Panc1 (cell line): Measurements from ENCODE around the gene AP5S1. TPM values are rescaled to one million over a fixed set of nuclear protein-coding genes. Genes with fewer than 3 reads are reported as not detected.

Source experiments
- ATAC-seq: fragments of 200-7000 bp; cut with Tn5 transposase; 2 replicates; pipeline ENCODE4 v1.9.1; 2020; ENCODE audit warnings: mild to moderate bottlenecking, moderate library complexity
- BruUV-seq: library from RNA; stranded (reverse); fragments of 400-500 nt; replicated peaks from 2 replicates; lab custom pipeline; 2021; lab: Mats Ljungman, UMichigan
- CTCF ChIA-PET: fragments of 300-600 bp; sonication (Branson Sonifier 250); formaldehyde crosslinking; loops from one replicate; lab custom pipeline; 2022; ENCODE audit warnings: antibody characterized with exemption; lab: Charles Lee
- POLR2A ChIA-PET: fragments of 300-600 bp; sonication (Branson Sonifier 250); formaldehyde crosslinking; loops from one replicate; lab custom pipeline; 2022; ENCODE audit warnings: antibody characterized with exemption; lab: Charles Lee
- DNase-seq: peaks from one replicate; pipeline ENCODE4 v3.0.0-alpha.2; 2010; ENCODE audit warnings: low read depth, low spot score
- H3K27ac ChIP-seq: 2 replicates; pipeline ENCODE4 v1.5.1; 2011; ENCODE audit warnings: mild to moderate bottlenecking, low read length, inconsistent platforms
- H3K27me3 ChIP-seq: fragments of 200-500 bp; sonication (Bioruptor generic); 2 replicates; pipeline ENCODE4 v1.6.0; 2014; ENCODE audit warnings: low read length, inconsistent platforms; ENCODE audit not compliant: control insufficient read depth, insufficient read depth
- H3K36me3 ChIP-seq: fragments of 200-500 bp; sonication (Bioruptor generic); 2 replicates; pipeline ENCODE4 v1.5.1; 2014; ENCODE audit warnings: inconsistent platforms, mild to moderate bottlenecking, low read length, moderate library complexity; ENCODE audit not compliant: control insufficient read depth, insufficient read depth
- H3K4me1 ChIP-seq: 2 replicates; pipeline ENCODE4 v1.5.1; 2011; ENCODE audit warnings: inconsistent platforms, mild to moderate bottlenecking, low read length, moderate library complexity; ENCODE audit not compliant: control insufficient read depth, insufficient read depth
- H3K4me3 ChIP-seq, 2 experiments: 2 replicates each; pipeline ENCODE4 v1.5.1; 2011 to 2012; ENCODE audit warnings: low read depth in 2 of 2, low read length in 2 of 2, mild to moderate bottlenecking in 2 of 2, inconsistent platforms in 1 of 2, moderate library complexity in 1 of 2
- H3K9me3 ChIP-seq: fragments of 200-500 bp; sonication (Bioruptor generic); 2 replicates; pipeline ENCODE4 v1.5.1; 2014; ENCODE audit warnings: low read depth, mild to moderate bottlenecking, inconsistent platforms, low read length, moderate library complexity; ENCODE audit not compliant: control insufficient read depth, insufficient read depth
- CTCF ChIP-seq: fragments of 450-650 bp; IDR thresholded peaks from 2 replicates; pipeline ENCODE4 v1.5.1; 2017; ENCODE audit warnings: mild to moderate bottlenecking
- POLR2AphosphoS5 ChIP-seq: IDR thresholded peaks from 2 replicates; pipeline ENCODE4 v1.6.1; 2012; ENCODE audit warnings: mild to moderate bottlenecking, low read depth, low read length, moderate library complexity
- SIN3A ChIP-seq: IDR thresholded peaks from 2 replicates; pipeline ENCODE4 v1.6.1; 2012; ENCODE audit warnings: low read depth, mild to moderate bottlenecking, low read length, moderate library complexity, borderline replicate concordance; ENCODE audit not compliant: insufficient read depth
- in situ Hi-C: cut with HindIII; loops from 2 replicates; pipeline ENCODE4 v1.10.0; 2016; ENCODE audit warnings: low sequenced_read_pairs, low pct_unique_long_range_greater_than_20kb
- intact Hi-C: fragments of 100-400 bp; cut with micrococcal nuclease; formaldehyde crosslinking; loops from one replicate; pipeline ENCODE4 v1.10.0; 2022; ENCODE audit not compliant: unreplicated experiment
- total RNA-seq: library from RNA; stranded (reverse); gene quantifications from one replicate; pipeline ENCODE4 v1.2.1, GENCODE V29; 2021; ENCODE audit not compliant: unreplicated experiment
- TF ChIP-seq, protein P1 (sequence below), 2 experiments: IDR thresholded peaks; 2 replicates each; pipeline ENCODE4 v1.6.1; 2011 to 2012; ENCODE audit warnings: low read depth in 2 of 2, control low read depth in 1 of 2, low read length in 1 of 2, mild to moderate bottlenecking in 1 of 2, moderate library complexity in 1 of 2; ENCODE audit not compliant: insufficient read depth in 1 of 2

AP5S1 gene
- total RNA-seq, 1 experiment from 2014 or later, result 23.1 TPM

DNA sequence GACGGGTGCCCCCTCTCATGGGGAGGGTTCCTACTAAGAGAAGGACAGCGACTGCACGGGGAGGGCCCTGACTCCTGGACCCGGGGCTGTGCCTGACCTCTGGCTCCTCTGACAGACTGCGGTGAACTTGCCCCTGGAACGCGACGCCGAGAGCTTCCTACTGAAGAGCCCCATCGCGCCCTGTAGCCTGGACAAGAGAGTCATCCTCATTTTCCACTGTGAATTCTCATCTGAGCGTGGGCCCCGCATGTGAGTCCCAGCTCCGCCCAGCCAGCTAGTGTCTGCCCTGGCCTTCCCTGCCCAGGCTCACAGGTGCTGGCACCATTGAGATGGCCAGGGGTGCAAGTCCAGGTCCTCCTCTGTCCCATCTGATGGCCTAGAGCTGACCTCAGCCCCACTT lies 17.1 kb upstream of the AP5S1 start:
- CTCF ChIA-PET, result no interaction called here

GRCh38 chr20:3803854-3804253 lies 16.5 kb upstream of the AP5S1 start:
- in situ Hi-C loops (no loop called here), intact Hi-C loops (no loop called here)
- no TSS peak for BruUV-seq
- TF ChIP-seq SIN3A (no peak), CTCF (no peak)
- TF ChIP-seq, protein P1, sequence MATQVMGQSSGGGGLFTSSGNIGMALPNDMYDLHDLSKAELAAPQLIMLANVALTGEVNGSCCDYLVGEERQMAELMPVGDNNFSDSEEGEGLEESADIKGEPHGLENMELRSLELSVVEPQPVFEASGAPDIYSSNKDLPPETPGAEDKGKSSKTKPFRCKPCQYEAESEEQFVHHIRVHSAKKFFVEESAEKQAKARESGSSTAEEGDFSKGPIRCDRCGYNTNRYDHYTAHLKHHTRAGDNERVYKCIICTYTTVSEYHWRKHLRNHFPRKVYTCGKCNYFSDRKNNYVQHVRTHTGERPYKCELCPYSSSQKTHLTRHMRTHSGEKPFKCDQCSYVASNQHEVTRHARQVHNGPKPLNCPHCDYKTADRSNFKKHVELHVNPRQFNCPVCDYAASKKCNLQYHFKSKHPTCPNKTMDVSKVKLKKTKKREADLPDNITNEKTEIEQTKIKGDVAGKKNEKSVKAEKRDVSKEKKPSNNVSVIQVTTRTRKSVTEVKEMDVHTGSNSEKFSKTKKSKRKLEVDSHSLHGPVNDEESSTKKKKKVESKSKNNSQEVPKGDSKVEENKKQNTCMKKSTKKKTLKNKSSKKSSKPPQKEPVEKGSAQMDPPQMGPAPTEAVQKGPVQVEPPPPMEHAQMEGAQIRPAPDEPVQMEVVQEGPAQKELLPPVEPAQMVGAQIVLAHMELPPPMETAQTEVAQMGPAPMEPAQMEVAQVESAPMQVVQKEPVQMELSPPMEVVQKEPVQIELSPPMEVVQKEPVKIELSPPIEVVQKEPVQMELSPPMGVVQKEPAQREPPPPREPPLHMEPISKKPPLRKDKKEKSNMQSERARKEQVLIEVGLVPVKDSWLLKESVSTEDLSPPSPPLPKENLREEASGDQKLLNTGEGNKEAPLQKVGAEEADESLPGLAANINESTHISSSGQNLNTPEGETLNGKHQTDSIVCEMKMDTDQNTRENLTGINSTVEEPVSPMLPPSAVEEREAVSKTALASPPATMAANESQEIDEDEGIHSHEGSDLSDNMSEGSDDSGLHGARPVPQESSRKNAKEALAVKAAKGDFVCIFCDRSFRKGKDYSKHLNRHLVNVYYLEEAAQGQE (IDR thresholded peaks at IDR 0.05; ENCODE audit: insufficient read depth in 1 of 2, low read depth in 2 of 2, low read length in 1 of 2), result no peak
- peaks cover 40% of the 10 kb centered on the region for H3K4me1 ChIP-seq
- ATAC-seq (no peak), DNase-seq (no peak)
- no peak overlapping the region for H3K27ac ChIP-seq
- H3K4me3 ChIP-seq, result no peak overlapping the region
- no peaks in the 10 kb centered on the region for H3K9me3 ChIP-seq
- ChIA-PET CTCF (no interaction called here), POLR2A (no interaction called here)
- no peaks in the 10 kb centered on the region for H3K36me3 ChIP-seq
- no peaks in the 10 kb centered on the region for H3K27me3 ChIP-seq

More for the DNA sequence above, 17.1 kb upstream of the AP5S1 start:
- intact Hi-C loops, result no loop called here
- DNase-seq (no peak), ATAC-seq (no peak)
- no TSS peak for BruUV-seq
- no peak overlapping the region for H3K4me3 ChIP-seq
- in situ Hi-C loops, result no loop called here
- POLR2A ChIA-PET, result no interaction called here
- peak overlapping the region; percentile 37; the same call in 1 of the 2 replicates for H3K27ac ChIP-seq
- H3K4me1 ChIP-seq, result peaks cover 42% of the 10 kb centered on the region
- no peaks in the 10 kb centered on the region for H3K9me3 ChIP-seq
- H3K27me3 ChIP-seq, result no peaks in the 10 kb centered on the region
- no peak; the same call in 1 of the 2 replicates for TF ChIP-seq POLR2AphosphoS5
- TF ChIP-seq, protein P1 (IDR thresholded peaks at IDR 0.05; ENCODE audit: insufficient read depth in 1 of 2, low read depth in 2 of 2, low read length in 1 of 2), result 0 out of 4 replicates have a peak, but pooled peaks of 1 of the 2 experiments have one; percentile 28
- H3K36me3 ChIP-seq, result no peaks in the 10 kb centered on the region; the same call in 1 of the 2 replicates
